Natural killer cell (primary cell): ENCODE results near the gene WFDC12. TPM values are rescaled to one million over a fixed set of nuclear protein-coding genes. Genes with fewer than 3 reads are reported as not detected.

Experiments
- ATAC-seq, 3 donors: fragments of 150-1000 bp in 2 of 3; fragments of 200-7000 bp in 1 of 3; cut with Tn5 transposase; 1 replicate in 1 of 3; 2 replicates in 2 of 3; pipeline ENCODE4 v1.10.0; 2021; ENCODE audit warnings: mild to moderate bottlenecking in 2 of 3, moderate library complexity in 2 of 3
- DNase-seq, 2 donors: peaks; one replicate each; pipeline versions ENCODE4 v3.0.0 to v3.0.0-alpha.2; 2013 to 2021; ENCODE audit warnings: mixed read lengths in 1 of 2
- H3K27ac ChIP-seq: one replicate; pipeline ENCODE4 v1.5.1; 2013; ENCODE audit warnings: mild to moderate bottlenecking, low read length
- H3K27me3 ChIP-seq: one replicate; pipeline ENCODE4 v1.6.1; 2013; ENCODE audit warnings: low read length; ENCODE audit not compliant: control insufficient read depth, insufficient read depth
- H3K36me3 ChIP-seq: one replicate; pipeline ENCODE4 v1.6.1; 2013; ENCODE audit warnings: low read length; ENCODE audit not compliant: control insufficient read depth, insufficient read depth
- H3K4me1 ChIP-seq: one replicate; pipeline ENCODE4 v1.6.1; 2013; ENCODE audit warnings: low read length; ENCODE audit not compliant: control insufficient read depth, insufficient read depth
- H3K4me3 ChIP-seq: one replicate; pipeline ENCODE4 v1.5.1; 2013; ENCODE audit warnings: low read length
- H3K9me3 ChIP-seq: one replicate; pipeline ENCODE4 v1.6.1; 2013; ENCODE audit warnings: low read length; ENCODE audit not compliant: control insufficient read depth, insufficient read depth
- H3K27ac Mint-ChIP-seq, 2 donors: one replicate each; pipeline ENCODE4 v1.8.0; 2022; ENCODE audit warnings: mild to moderate bottlenecking in 2 of 2, mixed read lengths in 2 of 2, moderate library complexity in 1 of 2
- H3K27me3 Mint-ChIP-seq, 2 donors: one replicate each; pipeline ENCODE4 v1.8.0; 2022; ENCODE audit warnings: low read depth in 2 of 2, mixed read lengths in 2 of 2
- H3K36me3 Mint-ChIP-seq: one replicate; pipeline ENCODE4 v1.8.0; 2022; ENCODE audit warnings: mixed read lengths
- H3K4me1 Mint-ChIP-seq, 2 donors: one replicate each; pipeline ENCODE4 v1.8.0; 2022; ENCODE audit warnings: mixed read lengths in 2 of 2
- H3K4me3 Mint-ChIP-seq: one replicate; pipeline ENCODE4 v1.8.0; 2022; ENCODE audit warnings: mild to moderate bottlenecking, moderate library complexity, mixed read lengths
- H3K9me3 Mint-ChIP-seq, 2 donors: one replicate each; pipeline ENCODE4 v1.8.0; 2022; ENCODE audit warnings: mixed read lengths in 2 of 2
- WGBS: methylation state at CpG from one replicate; pipeline ENCODE4 v1.1.7; 2013; ENCODE audit warnings: missing lambda C conversion rate; ENCODE audit not compliant: insufficient coverage; 5-methylcytosine and 5-hydroxymethylcytosine counted together
- intact Hi-C: fragments of 100-400 bp; cut with micrococcal nuclease; formaldehyde crosslinking; loops from one replicate; pipeline ENCODE4 v1.14.2; 2022
- total RNA-seq, 4 donors: library from RNA; stranded (reverse); fragments of 120-200 nt in 1 of 4; gene quantifications; one replicate each; pipeline versions ENCODE4 v1.2.3 to v1.2.4, GENCODE V29; 2013 to 2022
- TF ChIP-seq, protein P1 (sequence below): fragments of 200-600 bp; IDR thresholded peaks from one replicate; pipeline ENCODE4 v1.8.0; 2022; ENCODE audit warnings: antibody characterized with exemption

Gene WFDC12
- total RNA-seq, 3 donors from 2014 or later (not counting 1 experiment from before 2014, with no cell fraction given): not detected

DNA sequence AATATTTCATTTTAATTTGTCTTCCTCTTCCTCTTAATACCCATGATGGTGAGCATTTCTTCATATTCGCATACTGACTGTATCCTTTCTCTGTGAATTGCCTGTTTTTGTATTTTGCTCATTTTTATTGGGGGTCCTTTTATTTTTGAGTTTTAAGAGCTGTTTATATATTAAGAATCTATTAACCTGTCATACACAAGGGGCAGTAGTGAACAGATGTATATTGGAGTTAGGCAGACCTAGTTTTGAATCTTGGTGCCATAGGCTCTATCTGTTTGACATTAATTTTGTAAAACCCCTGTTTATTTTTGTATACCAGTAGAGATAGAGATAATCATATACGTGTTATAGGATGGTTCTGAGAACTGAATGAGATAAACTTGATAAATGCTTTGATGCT is 6.2 kb downstream of the WFDC12 start:
- no peaks in the 10 kb centered on the region for H3K9me3 Mint-ChIP-seq
- no peak for ATAC-seq
- TF ChIP-seq, protein P1, sequence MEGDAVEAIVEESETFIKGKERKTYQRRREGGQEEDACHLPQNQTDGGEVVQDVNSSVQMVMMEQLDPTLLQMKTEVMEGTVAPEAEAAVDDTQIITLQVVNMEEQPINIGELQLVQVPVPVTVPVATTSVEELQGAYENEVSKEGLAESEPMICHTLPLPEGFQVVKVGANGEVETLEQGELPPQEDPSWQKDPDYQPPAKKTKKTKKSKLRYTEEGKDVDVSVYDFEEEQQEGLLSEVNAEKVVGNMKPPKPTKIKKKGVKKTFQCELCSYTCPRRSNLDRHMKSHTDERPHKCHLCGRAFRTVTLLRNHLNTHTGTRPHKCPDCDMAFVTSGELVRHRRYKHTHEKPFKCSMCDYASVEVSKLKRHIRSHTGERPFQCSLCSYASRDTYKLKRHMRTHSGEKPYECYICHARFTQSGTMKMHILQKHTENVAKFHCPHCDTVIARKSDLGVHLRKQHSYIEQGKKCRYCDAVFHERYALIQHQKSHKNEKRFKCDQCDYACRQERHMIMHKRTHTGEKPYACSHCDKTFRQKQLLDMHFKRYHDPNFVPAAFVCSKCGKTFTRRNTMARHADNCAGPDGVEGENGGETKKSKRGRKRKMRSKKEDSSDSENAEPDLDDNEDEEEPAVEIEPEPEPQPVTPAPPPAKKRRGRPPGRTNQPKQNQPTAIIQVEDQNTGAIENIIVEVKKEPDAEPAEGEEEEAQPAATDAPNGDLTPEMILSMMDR: no peak
- DNase-seq: no peak
- H3K36me3 Mint-ChIP-seq: no peaks in the 10 kb centered on the region
- intact Hi-C loops: no loop called here
- H3K27ac Mint-ChIP-seq: no peak overlapping the region
- no peaks in the 10 kb centered on the region for H3K4me1 Mint-ChIP-seq
- Histone ChIP-seq H3K27ac (no peak overlapping the region), H3K4me1 (no peaks in the 10 kb centered on the region), H3K4me3 (no peak overlapping the region), H3K36me3 (no peaks in the 10 kb centered on the region), H3K9me3 (no peaks in the 10 kb centered on the region), H3K27me3 (no peaks in the 10 kb centered on the region)
- no CpG with 5 or more reads among the region's 2 CpGs for WGBS
- H3K27me3 Mint-ChIP-seq: peaks cover 9 to 26% of the 10 kb centered on the region in 2 donors
- H3K4me3 Mint-ChIP-seq: no peak overlapping the region

DNA sequence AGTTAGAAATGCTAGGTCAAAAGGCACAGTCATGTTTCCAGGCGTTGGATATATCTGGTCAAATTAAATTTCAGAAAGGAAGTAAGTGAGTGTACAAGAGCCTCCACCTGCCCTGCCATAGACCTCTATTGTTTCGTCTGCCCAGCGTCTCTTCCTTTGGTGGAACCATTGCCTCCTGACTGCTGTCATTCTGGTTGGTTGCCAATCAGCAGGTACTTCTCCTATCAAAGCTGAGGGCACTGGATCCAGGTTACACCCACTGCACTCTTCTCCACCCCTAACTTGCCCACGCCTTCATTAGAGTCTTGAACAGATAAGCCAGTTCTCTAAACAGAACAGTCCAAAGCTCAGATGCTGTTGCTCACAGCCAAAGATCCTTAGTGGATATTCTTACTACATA is 6.7 kb downstream of the WFDC12 start:
- WGBS: 78% methylated on average over 4 of the region's 4 CpGs
- H3K4me1 Mint-ChIP-seq: no peaks in the 10 kb centered on the region
- H3K36me3 ChIP-seq: no peaks in the 10 kb centered on the region
- H3K36me3 Mint-ChIP-seq: no peaks in the 10 kb centered on the region
- H3K27ac Mint-ChIP-seq: no peak overlapping the region
- H3K27me3 Mint-ChIP-seq: peaks cover 9 to 26% of the 10 kb centered on the region in 2 donors
- H3K9me3 ChIP-seq: no peaks in the 10 kb centered on the region
- DNase-seq (no peak), ATAC-seq (no peak)
- H3K4me1 ChIP-seq: no peaks in the 10 kb centered on the region
- H3K9me3 Mint-ChIP-seq: no peaks in the 10 kb centered on the region
- TF ChIP-seq, protein P1: no peak
- no peaks in the 10 kb centered on the region for H3K27me3 ChIP-seq
- no peak overlapping the region for H3K4me3 ChIP-seq
- no peak overlapping the region for H3K4me3 Mint-ChIP-seq
- intact Hi-C loops: no loop called here
- H3K27ac ChIP-seq: no peak overlapping the region

DNA sequence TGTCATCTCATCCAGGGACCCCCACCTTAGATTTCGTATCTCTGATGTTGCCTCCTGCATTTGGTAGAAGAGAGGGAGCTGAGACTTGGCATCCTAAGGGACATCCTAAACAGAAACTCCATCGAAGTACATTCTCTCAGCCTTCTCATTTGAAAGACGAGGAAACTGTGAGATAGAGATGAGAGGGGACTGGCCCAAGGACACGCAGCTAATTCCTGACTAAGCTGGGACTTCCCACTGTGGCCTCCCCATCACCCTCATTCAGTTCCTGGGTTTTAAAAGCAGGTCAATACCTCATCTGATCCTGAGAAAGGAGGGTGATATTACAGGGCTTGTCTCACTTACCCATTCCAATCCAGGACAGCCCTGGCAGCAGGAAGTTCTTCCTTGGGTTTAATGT is 8.4 kb downstream of the WFDC12 start:
- 73% methylated on average over 2 of the region's 4 CpGs for WGBS
- Histone ChIP-seq H3K4me3 (no peak overlapping the region), H3K27me3 (no peaks in the 10 kb centered on the region), H3K36me3 (no peaks in the 10 kb centered on the region), H3K4me1 (no peaks in the 10 kb centered on the region), H3K9me3 (no peaks in the 10 kb centered on the region), H3K27ac (no peak overlapping the region)
- TF ChIP-seq, protein P1: no peak
- intact Hi-C loops: no loop called here
- Mint-ChIP-seq H3K27me3 (peaks cover 9 to 26% of the 10 kb centered on the region in 2 donors), H3K27ac (no peak overlapping the region), H3K36me3 (no peaks in the 10 kb centered on the region), H3K4me3 (no peak overlapping the region), H3K4me1 (no peaks in the 10 kb centered on the region), H3K9me3 (no peaks in the 10 kb centered on the region)
- no peak for DNase-seq
- no peak for ATAC-seq

DNA sequence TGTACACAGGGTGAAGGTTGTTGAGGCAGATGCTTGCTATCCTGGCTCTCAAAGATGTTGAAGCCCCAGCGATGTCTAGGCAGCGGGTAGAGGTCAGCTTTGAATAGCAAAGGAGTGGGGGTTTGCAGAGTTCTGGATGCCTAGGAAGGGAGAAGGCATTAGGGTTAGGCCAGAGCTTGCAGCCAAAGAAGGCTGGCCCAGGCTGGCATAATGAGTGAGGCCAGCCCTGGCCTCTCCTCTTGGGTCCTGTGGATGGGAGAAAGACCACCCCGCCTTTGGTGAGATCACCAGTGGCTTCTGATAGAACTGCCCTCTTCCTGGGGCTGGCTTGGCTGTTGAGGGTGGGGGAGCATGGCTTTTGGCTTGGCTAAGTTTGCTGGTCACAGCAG is 8.9 kb downstream of the WFDC12 start:
- WGBS: 85% methylated on average over 3 of the region's 3 CpGs
- no peak overlapping the region for H3K4me3 Mint-ChIP-seq
- no peak for ATAC-seq

More for the DNA sequence above, 8.9 kb downstream of the WFDC12 start:
- Histone ChIP-seq H3K36me3 (no peaks in the 10 kb centered on the region), H3K9me3 (no peaks in the 10 kb centered on the region), H3K27me3 (no peaks in the 10 kb centered on the region), H3K27ac (no peak overlapping the region), H3K4me3 (no peak overlapping the region), H3K4me1 (no peaks in the 10 kb centered on the region)
- H3K9me3 Mint-ChIP-seq: no peaks in the 10 kb centered on the region
- no peak overlapping the region for H3K27ac Mint-ChIP-seq
- H3K27me3 Mint-ChIP-seq: peaks cover 8 to 26% of the 10 kb centered on the region in 2 donors
- DNase-seq: no peak
- intact Hi-C loops: no loop called here
- TF ChIP-seq, protein P1: no peak
- H3K4me1 Mint-ChIP-seq: no peaks in the 10 kb centered on the region
- H3K36me3 Mint-ChIP-seq: no peaks in the 10 kb centered on the region
